Measurements from ENCODE around the gene TMEM14A.

- no peak for TF ChIP-seq CTCF (IDR thresholded peaks at IDR 0.05)
- TF ChIP-seq POLR2AphosphoS5 (IDR thresholded peaks at IDR 0.05; ENCODE audit: low read depth, low read length), result no peak
- no peak for TF ChIP-seq REST (IDR thresholded peaks at IDR 0.05; ENCODE audit: insufficient read depth in 1 of 2, low read depth in 2 of 2, low read length in 1 of 2)
- TF ChIP-seq SIN3A (IDR thresholded peaks at IDR 0.05; ENCODE audit: borderline replicate concordance, insufficient read depth, low read depth, low read length), result no peak
- no peak for TF ChIP-seq TCF7L2 (IDR thresholded peaks at IDR 0.05; ENCODE audit: low read depth, low read length)
Observed at GRCh38 chr6:52645976-52646375, 24.9 kb upstream of the TMEM14A start.
